ENCODE data around the gene BMPR1B.

The BMPR1B gene

GRCh38 chr4:95198961-95199360, 441.2 kb downstream of the BMPR1B start:
- DNase-seq: no peak

GRCh38 chr4:95204267-95204844, 446.6 kb downstream of the BMPR1B start:
- no peak for DNase-seq

GRCh38 chr4:95204873-95205272, 447.1 kb downstream of the BMPR1B start:
- no peak for DNase-seq

All from CD4-positive, alpha-beta T cell treated with Interleukin-15 for 1 hour (primary cell).